Esophagus squamous epithelium (tissue), 5 donors: ENCODE results near the gene ASPN. TPM values are rescaled to one million over a fixed set of nuclear protein-coding genes. Genes with fewer than 3 reads are reported as not detected.

Experiments
- DNase-seq: peaks from one replicate; lab custom pipeline; 2025; lab: John Stamatoyannopoulos, UW
- H3K27ac ChIP-seq, 4 donors: fragments of 200-600 bp; sonication (generic); one replicate each; pipeline ENCODE4 v1.5.1; 2016 to 2019; ENCODE audit warnings: mild to moderate bottlenecking in 1 of 4
- H3K27me3 ChIP-seq, 4 donors: fragments of 200-600 bp; sonication (generic); 1 replicate in 3 of 4; 2 replicates in 1 of 4; pipeline versions ENCODE4 v1.5.1 to v1.6.0; 2017 to 2021; ENCODE audit warnings: antibody characterized with exemption in 1 of 4
- H3K36me3 ChIP-seq, 3 donors: fragments of 200-600 bp; sonication (generic); one replicate each; pipeline ENCODE4 v1.5.1; 2016 to 2019
- H3K4me1 ChIP-seq, 3 donors: fragments of 200-600 bp; sonication (generic); one replicate each; pipeline ENCODE4 v1.5.1; 2017 to 2019
- H3K4me3 ChIP-seq, 4 donors: fragments of 200-600 bp; sonication (generic); 1 replicate in 3 of 4; 2 replicates in 1 of 4; pipeline ENCODE4 v1.5.1; 2016 to 2019; ENCODE audit warnings: mild to moderate bottlenecking in 2 of 4, moderate library complexity in 1 of 4
- H3K9me3 ChIP-seq, 3 donors: fragments of 200-600 bp; sonication (generic); one replicate each; pipeline ENCODE4 v1.5.1; 2016 to 2019
- POLR2A ChIP-seq, 4 donors: fragments of 450-650 bp; IDR thresholded peaks; one replicate each; pipeline ENCODE4 v1.6.1; 2017; ENCODE audit warnings: antibody characterized with exemption in 4 of 4, mild to moderate bottlenecking in 4 of 4, moderate library complexity in 3 of 4
- WGBS, 2 donors: methylation state at CpG; one replicate each; pipeline ENCODE4 v1.1.5; 2018; 5-methylcytosine and 5-hydroxymethylcytosine counted together
- intact Hi-C: fragments of 100-400 bp; cut with DNase I; formaldehyde crosslinking; loops from one replicate; pipeline ENCODE4 v1.15.0; 2022
- total RNA-seq, 4 donors: library from RNA; depleted of rRNA; stranded (reverse); fragments of >200 nt; gene quantifications; one replicate each; pipeline ENCODE4 v1.1.0, GENCODE V29; 2016
- TF ChIP-seq, protein P1 (sequence below), 6 experiments: fragments of 450-650 bp in 4 of 6; fragments of 200-600 bp in 2 of 6; sonication (generic) in 2 of 6; IDR thresholded peaks; one replicate each; pipeline ENCODE4 v1.5.1; 2016 to 2019; ENCODE audit warnings: antibody characterized with exemption in 6 of 6, mild to moderate bottlenecking in 4 of 6, moderate library complexity in 4 of 6
- donor health status: DM: yes; HTN: yes; CAD: no.

The ASPN gene
- total RNA-seq, 4 donors from 2014 or later = 0.34 to 7.4 (median 1.8) TPM

DNA sequence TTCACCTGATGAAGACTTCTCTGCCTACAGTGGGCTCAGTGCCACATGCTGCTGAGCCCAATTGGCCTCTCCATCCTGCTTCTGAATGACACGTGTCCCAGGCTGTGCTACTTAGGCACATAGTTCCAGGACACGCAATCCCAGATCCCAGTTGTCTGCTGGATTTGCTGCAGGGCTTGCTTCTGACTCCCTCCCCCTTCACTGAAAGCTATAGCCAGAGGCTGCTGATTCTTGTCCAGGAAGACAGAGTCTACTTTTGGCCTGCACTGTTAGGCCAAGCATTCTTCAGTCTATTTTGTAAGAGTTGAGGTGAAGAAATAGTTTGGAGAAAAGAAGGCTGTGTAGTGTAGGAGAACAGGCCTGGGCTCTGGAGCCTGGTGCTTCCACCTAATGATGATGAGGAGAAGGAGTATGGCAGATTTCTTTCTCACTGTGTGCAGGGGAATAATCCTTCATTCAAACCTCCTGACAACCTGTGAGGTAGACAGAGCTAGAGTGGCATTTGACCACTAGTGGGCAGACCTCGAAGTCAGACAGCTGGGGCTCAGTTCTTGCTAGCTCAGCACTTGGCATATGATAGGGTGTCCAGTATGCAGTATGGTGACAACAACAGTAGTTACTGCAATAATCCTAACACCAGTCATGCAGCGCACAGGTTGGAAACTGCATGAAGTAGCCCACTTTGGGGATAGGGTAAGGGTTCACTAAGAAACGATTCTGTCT, 19.5 kb upstream of the ASPN start:
- H3K4me3 ChIP-seq = no peak overlapping the region
- no peaks in the 10 kb centered on the region for H3K9me3 ChIP-seq
- peak overlapping the region; percentile 20 to 60 (median 44) for H3K27ac ChIP-seq
- H3K27me3 ChIP-seq = no peaks in the 10 kb centered on the region
- no peaks in the 10 kb centered on the region for H3K36me3 ChIP-seq
- WGBS, 2 donors = 80 to 98% methylated on average over 2 to 5 of the region's 5 CpGs
- no peak for DNase-seq
- intact Hi-C loops = loop anchor here (10.0 kb wide), 1 partner anchor 93 kb away; no protein-coding TSS in a partner anchor
- peaks cover 4 to 51% (median 33%) of the 10 kb centered on the region in 3 donors for H3K4me1 ChIP-seq
- TF ChIP-seq POLR2A (IDR thresholded peaks at IDR 0.05) = no peak
- TF ChIP-seq, protein P1, sequence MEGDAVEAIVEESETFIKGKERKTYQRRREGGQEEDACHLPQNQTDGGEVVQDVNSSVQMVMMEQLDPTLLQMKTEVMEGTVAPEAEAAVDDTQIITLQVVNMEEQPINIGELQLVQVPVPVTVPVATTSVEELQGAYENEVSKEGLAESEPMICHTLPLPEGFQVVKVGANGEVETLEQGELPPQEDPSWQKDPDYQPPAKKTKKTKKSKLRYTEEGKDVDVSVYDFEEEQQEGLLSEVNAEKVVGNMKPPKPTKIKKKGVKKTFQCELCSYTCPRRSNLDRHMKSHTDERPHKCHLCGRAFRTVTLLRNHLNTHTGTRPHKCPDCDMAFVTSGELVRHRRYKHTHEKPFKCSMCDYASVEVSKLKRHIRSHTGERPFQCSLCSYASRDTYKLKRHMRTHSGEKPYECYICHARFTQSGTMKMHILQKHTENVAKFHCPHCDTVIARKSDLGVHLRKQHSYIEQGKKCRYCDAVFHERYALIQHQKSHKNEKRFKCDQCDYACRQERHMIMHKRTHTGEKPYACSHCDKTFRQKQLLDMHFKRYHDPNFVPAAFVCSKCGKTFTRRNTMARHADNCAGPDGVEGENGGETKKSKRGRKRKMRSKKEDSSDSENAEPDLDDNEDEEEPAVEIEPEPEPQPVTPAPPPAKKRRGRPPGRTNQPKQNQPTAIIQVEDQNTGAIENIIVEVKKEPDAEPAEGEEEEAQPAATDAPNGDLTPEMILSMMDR (IDR thresholded peaks at IDR 0.05) = peak in 5 of 6 experiments; percentile 21 to 52 (median 37)

- no peak for TF ChIP-seq POLR2A (IDR thresholded peaks at IDR 0.05)
- TF ChIP-seq, protein P1 (IDR thresholded peaks at IDR 0.05) = no peak
- no peak overlapping the region for H3K4me3 ChIP-seq
- 95 to 98% methylated on average over 5 of the region's 5 CpGs for WGBS, 2 donors
- peaks cover 4 to 40% (median 26%) of the 10 kb centered on the region in 3 donors for H3K4me1 ChIP-seq
- no peak for DNase-seq
- H3K9me3 ChIP-seq = no peaks in the 10 kb centered on the region
- H3K27me3 ChIP-seq = no peaks in the 10 kb centered on the region
- no peaks in the 10 kb centered on the region for H3K36me3 ChIP-seq
- no peak overlapping the region for H3K27ac ChIP-seq
- intact Hi-C loops = loop anchor here (10.0 kb wide), 1 partner anchor 94 kb away; no protein-coding TSS in a partner anchor
Measured at GRCh38 chr9:92500725-92501124, 18.4 kb upstream of the ASPN start.

- no peak for DNase-seq
- no peak overlapping the region for H3K4me3 ChIP-seq
- no peaks in the 10 kb centered on the region for H3K27me3 ChIP-seq
- no peaks in the 10 kb centered on the region for H3K9me3 ChIP-seq
- intact Hi-C loops = loop anchor here (10.0 kb wide), 1 partner anchor 95 kb away; no protein-coding TSS in a partner anchor
- no peaks in the 10 kb centered on the region for H3K36me3 ChIP-seq
- H3K27ac ChIP-seq = no peak overlapping the region
- TF ChIP-seq, protein P1 (IDR thresholded peaks at IDR 0.05) = no peak
- no peak for TF ChIP-seq POLR2A (IDR thresholded peaks at IDR 0.05)
- H3K4me1 ChIP-seq = peaks cover 3 to 29% (median 16%) of the 10 kb centered on the region in 3 donors
- WGBS, 2 donors = 81 to 89% methylated on average over 2 of the region's 2 CpGs
Measured at GRCh38 chr9:92499701-92500100, 17.4 kb upstream of the ASPN start.

GRCh38 chr9:92496396-92497176, 14.3 kb upstream of the ASPN start:
- intact Hi-C loops = no loop called here
- no peak overlapping the region for H3K4me3 ChIP-seq
- 86 to 88% methylated on average over 5 of the region's 5 CpGs for WGBS, 2 donors
- DNase-seq = no peak
- H3K27ac ChIP-seq = no peak overlapping the region
- no peaks in the 10 kb centered on the region for H3K9me3 ChIP-seq
- H3K4me1 ChIP-seq = peaks cover 0 to 5% (median 3%) of the 10 kb centered on the region in 3 donors
- TF ChIP-seq, protein P1 (IDR thresholded peaks at IDR 0.05) = no peak
- no peak for TF ChIP-seq POLR2A (IDR thresholded peaks at IDR 0.05)
- H3K36me3 ChIP-seq = no peaks in the 10 kb centered on the region
- no peaks in the 10 kb centered on the region for H3K27me3 ChIP-seq

DNA sequence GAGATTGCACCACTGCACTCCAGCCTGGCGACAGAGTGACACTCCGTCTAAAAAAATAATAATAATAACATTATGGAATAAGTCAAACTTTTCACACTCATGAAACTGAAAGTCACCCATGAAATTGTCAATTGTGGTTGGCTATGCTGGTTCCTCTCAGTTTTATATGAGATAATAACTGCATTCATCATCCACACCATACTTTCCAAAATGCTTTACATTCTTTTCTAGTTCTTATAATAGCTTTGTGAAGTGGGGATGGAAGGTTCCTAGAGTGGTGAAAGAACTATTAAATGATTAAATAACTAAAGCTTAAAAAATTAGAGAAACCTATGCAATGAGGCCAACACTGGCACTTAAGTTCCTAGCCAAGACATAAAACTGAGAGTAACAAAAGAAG, 12.6 kb upstream of the ASPN start:
- intact Hi-C loops = no loop called here
- Histone ChIP-seq H3K27me3 (no peaks in the 10 kb centered on the region), H3K9me3 (no peaks in the 10 kb centered on the region), H3K27ac (no peak overlapping the region), H3K36me3 (no peaks in the 10 kb centered on the region), H3K4me3 (no peak overlapping the region), H3K4me1 (no peaks in the 10 kb centered on the region)
- WGBS, 2 donors = 91 to 100% methylated on average over 2 of the region's 2 CpGs
- no peak for DNase-seq
- no peak for TF ChIP-seq POLR2A (IDR thresholded peaks at IDR 0.05)
- TF ChIP-seq, protein P1 (IDR thresholded peaks at IDR 0.05) = no peak
